Measurements from ENCODE around the gene RPRD2. TPM values are rescaled to one million over a fixed set of nuclear protein-coding genes. Genes with fewer than 3 reads are reported as not detected.

Gene RPRD2
- total RNA-seq, 3 donors from 2014 or later (not counting 1 experiment from before 2014, with no cell fraction given) = 30.3 to 38.8 (median 34.0) TPM

DNA sequence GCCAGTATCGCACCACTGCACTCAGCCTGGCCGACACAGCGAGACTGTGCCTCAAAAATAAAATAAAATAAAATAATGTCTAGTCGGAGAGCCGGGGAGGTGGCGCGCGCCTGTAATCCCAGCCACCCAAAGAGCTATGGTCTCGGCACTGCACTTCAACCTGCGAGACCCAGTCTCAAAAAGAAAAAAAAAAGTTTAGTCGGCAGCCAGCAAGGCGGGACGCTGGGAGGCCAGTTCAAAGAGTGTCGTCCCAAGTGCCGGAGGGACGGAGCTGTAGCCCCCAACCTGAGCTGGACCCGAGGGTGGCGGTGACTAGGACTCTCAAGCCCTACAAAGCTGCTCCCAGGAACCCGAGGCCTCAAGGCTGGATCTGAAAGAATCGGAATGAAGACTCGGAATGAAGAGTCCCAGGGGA, 151.0 kb downstream of the RPRD2 start:
- H3K4me1 ChIP-seq (ENCODE audit: control insufficient read depth, insufficient read depth, low read length) = peaks cover 16% of the 10 kb centered on the region
- DNase-seq = no peak
- no peaks in the 10 kb centered on the region for H3K36me3 Mint-ChIP-seq
- H3K4me1 Mint-ChIP-seq = peaks cover 8 to 22% of the 10 kb centered on the region in 2 donors
- WGBS (ENCODE audit: insufficient coverage) = 38% methylated on average over 21 of the region's 21 CpGs
- ATAC-seq = no peak
- intact Hi-C loops (cut with micrococcal nuclease) = loop anchor here (1.0 kb wide), 2 partner anchors 114 to 234 kb away; partner anchors contain the start of gene ENSA
- H3K9me3 Mint-ChIP-seq = no peaks in the 10 kb centered on the region
- peak overlapping the region; percentile 93 for H3K4me3 Mint-ChIP-seq
- H3K27me3 ChIP-seq (ENCODE audit: control insufficient read depth, insufficient read depth, low read length) = no peaks in the 10 kb centered on the region
- peak overlapping the region; percentile 62 to 77 for H3K27ac Mint-ChIP-seq
- TF ChIP-seq, protein P1, sequence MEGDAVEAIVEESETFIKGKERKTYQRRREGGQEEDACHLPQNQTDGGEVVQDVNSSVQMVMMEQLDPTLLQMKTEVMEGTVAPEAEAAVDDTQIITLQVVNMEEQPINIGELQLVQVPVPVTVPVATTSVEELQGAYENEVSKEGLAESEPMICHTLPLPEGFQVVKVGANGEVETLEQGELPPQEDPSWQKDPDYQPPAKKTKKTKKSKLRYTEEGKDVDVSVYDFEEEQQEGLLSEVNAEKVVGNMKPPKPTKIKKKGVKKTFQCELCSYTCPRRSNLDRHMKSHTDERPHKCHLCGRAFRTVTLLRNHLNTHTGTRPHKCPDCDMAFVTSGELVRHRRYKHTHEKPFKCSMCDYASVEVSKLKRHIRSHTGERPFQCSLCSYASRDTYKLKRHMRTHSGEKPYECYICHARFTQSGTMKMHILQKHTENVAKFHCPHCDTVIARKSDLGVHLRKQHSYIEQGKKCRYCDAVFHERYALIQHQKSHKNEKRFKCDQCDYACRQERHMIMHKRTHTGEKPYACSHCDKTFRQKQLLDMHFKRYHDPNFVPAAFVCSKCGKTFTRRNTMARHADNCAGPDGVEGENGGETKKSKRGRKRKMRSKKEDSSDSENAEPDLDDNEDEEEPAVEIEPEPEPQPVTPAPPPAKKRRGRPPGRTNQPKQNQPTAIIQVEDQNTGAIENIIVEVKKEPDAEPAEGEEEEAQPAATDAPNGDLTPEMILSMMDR (IDR thresholded peaks at IDR 0.05) = no peak
- no peaks in the 10 kb centered on the region for H3K27me3 Mint-ChIP-seq (ENCODE audit: low read depth in 2 of 2)
- peak overlapping the region; percentile 24 for H3K27ac ChIP-seq (ENCODE audit: low read length)
- peak overlapping the region; percentile 91 for H3K4me3 ChIP-seq (ENCODE audit: low read length)
- no peaks in the 10 kb centered on the region for H3K9me3 ChIP-seq (ENCODE audit: control insufficient read depth, insufficient read depth, low read length)
- H3K36me3 ChIP-seq (ENCODE audit: control insufficient read depth, insufficient read depth, low read length) = no peaks in the 10 kb centered on the region

DNA sequence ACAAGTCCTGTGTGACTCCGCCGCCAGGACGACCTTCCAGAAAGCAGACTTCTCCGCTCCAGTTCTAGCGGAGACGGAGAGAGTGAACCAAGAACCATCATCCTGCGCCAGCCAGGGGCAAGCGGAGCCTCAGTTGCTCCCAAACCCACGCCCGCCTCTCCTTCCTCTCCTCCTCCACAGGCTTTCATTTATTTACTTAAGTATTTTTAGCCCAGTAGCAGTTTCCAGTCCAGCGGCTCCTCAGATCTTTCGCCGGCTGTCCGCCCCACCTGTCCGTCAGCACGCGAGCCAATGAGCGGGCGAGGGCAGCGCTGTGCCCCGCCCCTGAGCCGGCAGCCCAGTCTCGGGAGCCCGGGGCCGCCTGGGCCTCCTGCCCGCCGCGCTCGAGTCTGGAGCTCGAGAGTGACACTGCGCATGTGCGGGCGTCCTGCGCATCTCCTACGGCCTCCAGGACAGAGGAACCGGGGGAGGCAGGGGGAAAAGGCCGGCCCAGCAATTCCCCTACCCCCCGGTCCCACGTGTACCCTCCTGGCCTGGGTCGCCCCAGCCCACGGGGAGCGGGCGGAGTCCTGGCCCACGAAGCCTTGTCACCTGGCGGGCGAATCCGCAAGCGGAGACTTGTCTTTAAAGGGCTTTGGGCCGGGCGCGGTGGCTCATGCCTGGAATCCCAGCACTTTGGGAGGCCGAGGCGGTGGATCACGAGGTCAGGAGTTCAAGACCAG, 151.5 kb downstream of the RPRD2 start, which contains the start of gene FALEC:
Gene FALEC, plus strand, starts transcription at position 425 of the 722 bp plus-strand sequence.
- Histone ChIP-seq H3K4me1 (ENCODE audit: control insufficient read depth, insufficient read depth, low read length) (peaks cover 16% of the 10 kb centered on the region), H3K27me3 (ENCODE audit: control insufficient read depth, insufficient read depth, low read length) (no peaks in the 10 kb centered on the region), H3K27ac (ENCODE audit: low read length) (peak within 1 kb of the TSS; percentile 60), H3K4me3 (ENCODE audit: low read length) (peak within 1 kb of the TSS; percentile 91), H3K9me3 (ENCODE audit: control insufficient read depth, insufficient read depth, low read length) (no peaks in the 10 kb centered on the region), H3K36me3 (ENCODE audit: control insufficient read depth, insufficient read depth, low read length) (no peaks in the 10 kb centered on the region)
- peaks cover 8 to 22% of the 10 kb centered on the region in 2 donors for H3K4me1 Mint-ChIP-seq
- H3K27ac Mint-ChIP-seq = peak within 1 kb of the TSS; percentile 62 to 77
- TF ChIP-seq, protein P1 (IDR thresholded peaks at IDR 0.05) = no peak
- intact Hi-C loops (cut with micrococcal nuclease) = loop anchor here (1.0 kb wide), 2 partner anchors 114 to 234 kb away; partner anchors contain the start of gene ENSA
- no peaks in the 10 kb centered on the region for H3K9me3 Mint-ChIP-seq
- WGBS (ENCODE audit: insufficient coverage) = under 1% methylated on average over 54 of the region's 54 CpGs
- no peaks in the 10 kb centered on the region for H3K36me3 Mint-ChIP-seq
- DNase-seq (peak; percentile 89 to 95), ATAC-seq (peak; percentile 99 to 100 (median 100))
- H3K4me3 Mint-ChIP-seq = peak within 1 kb of the TSS; percentile 93
- H3K27me3 Mint-ChIP-seq (ENCODE audit: low read depth in 2 of 2) = no peaks in the 10 kb centered on the region

DNA sequence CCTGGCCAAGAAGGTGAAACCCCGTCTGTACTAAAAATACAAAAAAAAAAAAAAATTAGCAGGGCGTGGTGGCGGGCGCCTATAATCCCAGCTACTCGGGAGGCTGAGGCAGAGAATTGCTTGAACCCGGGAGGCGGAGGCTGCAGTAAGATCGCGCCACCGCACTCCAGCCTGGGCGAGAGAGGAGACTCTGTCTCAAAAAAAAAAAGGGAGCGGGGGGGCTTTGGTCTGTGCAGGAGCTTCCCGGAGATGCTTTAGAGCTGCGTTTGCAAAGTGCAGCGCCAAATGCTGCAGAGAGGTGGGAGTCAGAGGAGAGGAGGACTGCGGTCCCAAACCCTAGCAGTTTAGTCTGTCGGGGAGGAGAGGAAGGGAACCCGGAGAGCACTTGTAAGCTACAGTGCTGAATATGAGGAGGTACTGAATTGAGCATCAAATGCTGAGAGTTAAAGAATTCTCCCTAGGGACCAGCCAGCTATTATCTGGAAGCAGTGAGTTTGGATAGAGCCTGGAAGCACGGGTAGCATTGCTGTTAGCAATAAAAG, 152.2 kb downstream of the RPRD2 start:
- DNase-seq (peak in 1 of 2 donors; percentile 42), ATAC-seq (no peak)
- peak overlapping the region; percentile 93 for H3K4me3 Mint-ChIP-seq
- H3K27ac ChIP-seq (ENCODE audit: low read length) = no peak overlapping the region
- peaks cover 16% of the 10 kb centered on the region for H3K4me1 ChIP-seq (ENCODE audit: control insufficient read depth, insufficient read depth, low read length)
- no peaks in the 10 kb centered on the region for H3K9me3 Mint-ChIP-seq
- intact Hi-C loops (cut with micrococcal nuclease) = no loop called here
- H3K27ac Mint-ChIP-seq = peak overlapping the region; percentile 62 to 77
- no peaks in the 10 kb centered on the region for H3K9me3 ChIP-seq (ENCODE audit: control insufficient read depth, insufficient read depth, low read length)
- H3K27me3 Mint-ChIP-seq (ENCODE audit: low read depth in 2 of 2) = no peaks in the 10 kb centered on the region
- WGBS (ENCODE audit: insufficient coverage) = 2% methylated on average over 18 of the region's 19 CpGs
- H3K27me3 ChIP-seq (ENCODE audit: control insufficient read depth, insufficient read depth, low read length) = no peaks in the 10 kb centered on the region
- peak overlapping the region; percentile 91 for H3K4me3 ChIP-seq (ENCODE audit: low read length)
- H3K4me1 Mint-ChIP-seq = peaks cover 8 to 18% of the 10 kb centered on the region in 2 donors
- no peaks in the 10 kb centered on the region for H3K36me3 Mint-ChIP-seq
- TF ChIP-seq, protein P1 (IDR thresholded peaks at IDR 0.05) = no peak
- H3K36me3 ChIP-seq (ENCODE audit: control insufficient read depth, insufficient read depth, low read length) = no peaks in the 10 kb centered on the region

All from natural killer cell (primary cell).